Choroid plexus epithelial cell (primary cell): Measurements from ENCODE around the gene COL5A2.

Experiments
- DNase-seq: peaks from one replicate; pipeline ENCODE4 v3.0.0-alpha.2; 2010; ENCODE audit warnings: low read depth
- H3K4me3 ChIP-seq: 2 replicates; pipeline ENCODE4 v1.5.1; 2011; ENCODE audit warnings: low read depth, mild to moderate bottlenecking, control low read depth, low read length, moderate library complexity
- CTCF ChIP-seq: conservative IDR thresholded peaks from 2 replicates; pipeline ENCODE4 v1.5.1; 2011; ENCODE audit warnings: low read depth, mild to moderate bottlenecking, control low read depth, inconsistent platforms, low read length, moderate library complexity

Gene COL5A2

GRCh38 chr2:189181706-189182105 lies 2.1 kb upstream of the COL5A2 start:
- no peak for TF ChIP-seq CTCF
- no peak for DNase-seq
- no peak overlapping the region for H3K4me3 ChIP-seq

GRCh38 chr2:189178726-189179569 lies 613 bp downstream of the COL5A2 start:
- no peak for TF ChIP-seq CTCF
- H3K4me3 ChIP-seq, result peak overlapping the region; percentile 82
- peak; percentile 88 for DNase-seq

GRCh38 chr2:189178054-189178453 lies 1.5 kb downstream of the COL5A2 start:
- DNase-seq, result peak; percentile 70
- TF ChIP-seq CTCF, result peak; percentile 51
- peak overlapping the region; percentile 82 for H3K4me3 ChIP-seq

- H3K4me3 ChIP-seq, result peak overlapping the region; percentile 82
- DNase-seq, result no peak
- TF ChIP-seq CTCF, result no peak
Measured at GRCh38 chr2:189177251-189177840, 2.2 kb downstream of the COL5A2 start.

GRCh38 chr2:189176516-189176915 lies 3.0 kb downstream of the COL5A2 start:
- no peak for DNase-seq
- peak overlapping the region; percentile 82 for H3K4me3 ChIP-seq
- TF ChIP-seq CTCF, result no peak

GRCh38 chr2:189175869-189176433 lies 3.6 kb downstream of the COL5A2 start:
- TF ChIP-seq CTCF, result no peak
- DNase-seq, result no peak
- H3K4me3 ChIP-seq, result peak overlapping the region; percentile 82
